NCI-H1694 treated with DMSO at 0.1 percent for 48 hours (cell line): Measurements from ENCODE around the gene OR1A2.
"Not testable (repeated sequence)": the region's sequence is repeated elsewhere in the genome, so short reads cannot be mapped to it uniquely, and the experiment has no call there.

ENCODE experiments used
- DNase-seq: peaks from one replicate; lab custom pipeline; 2025; lab: John Stamatoyannopoulos, UW

Gene OR1A2, protein sequence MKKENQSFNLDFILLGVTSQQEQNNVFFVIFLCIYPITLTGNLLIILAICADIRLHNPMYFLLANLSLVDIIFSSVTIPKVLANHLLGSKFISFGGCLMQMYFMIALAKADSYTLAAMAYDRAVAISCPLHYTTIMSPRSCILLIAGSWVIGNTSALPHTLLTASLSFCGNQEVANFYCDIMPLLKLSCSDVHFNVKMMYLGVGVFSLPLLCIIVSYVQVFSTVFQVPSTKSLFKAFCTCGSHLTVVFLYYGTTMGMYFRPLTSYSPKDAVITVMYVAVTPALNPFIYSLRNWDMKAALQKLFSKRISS

GRCh38 chr17:3197219-3197618, at the start of gene OR1A2:
Gene OR1A2 (plus strand): TSS chr17:3197519. CDS start chr17:3197519, 0 bp downstream.
- no peak for DNase-seq

GRCh38 chr17:3157218-3157617, 40.1 kb upstream of the OR1A2 start:
- DNase-seq, result no peak

DNA sequence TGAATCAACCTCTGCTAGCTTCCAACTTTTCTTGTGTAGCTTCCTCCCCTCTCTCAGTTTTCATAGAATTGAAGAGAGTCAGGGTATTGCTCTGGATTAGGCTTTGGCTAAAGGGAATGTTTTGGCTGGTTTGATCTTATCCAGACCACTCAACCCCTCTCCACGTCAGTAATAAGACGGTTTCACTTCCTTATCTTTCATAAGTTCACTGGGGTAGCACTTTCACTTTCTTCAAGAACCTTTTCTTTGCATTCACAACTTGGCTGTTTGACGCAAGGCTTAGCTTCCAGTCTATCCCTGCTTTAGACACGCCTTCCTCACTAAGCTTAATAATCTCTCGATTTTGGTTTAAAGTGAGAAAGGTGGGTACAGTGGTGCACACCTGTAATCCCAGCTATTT, 29.7 kb upstream of the OR1A2 start:
- no peak for DNase-seq

DNA sequence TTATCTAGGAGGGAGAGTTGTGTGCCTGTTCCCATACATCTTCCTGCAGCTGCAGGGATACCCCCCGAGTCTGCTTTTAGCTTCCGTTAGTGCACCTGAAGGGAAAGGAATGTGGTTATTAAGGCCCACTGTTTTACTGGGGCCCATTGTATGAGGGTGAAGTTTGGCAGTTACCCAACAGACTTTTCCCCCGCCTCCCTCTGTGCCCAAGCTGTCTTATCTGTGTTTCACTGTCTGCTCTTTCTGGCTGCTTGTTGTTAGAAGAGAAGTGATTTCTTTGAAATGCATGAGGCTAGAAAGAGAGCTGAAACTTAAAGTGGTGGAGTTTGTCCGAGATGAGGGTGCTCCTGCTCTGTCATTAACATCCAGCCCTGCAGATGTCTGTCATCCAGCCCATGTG, 7.4 kb upstream of the OR1A2 start:
- no peak for DNase-seq

GRCh38 chr17:3207367-3207766, 10.0 kb downstream of the OR1A2 start, which contains the start of gene OR1A1:
Gene OR1A1 (plus strand): TSS chr17:3207667. CDS start chr17:3215621, 7,954 bp downstream.
- DNase-seq, result no peak

- DNase-seq, result no peak
These were observed 11.2 kb downstream of the OR1A2 start for GRCh38 chr17:3208484-3208883.

- DNase-seq, result no peak
These were observed 15.7 kb downstream of the OR1A2 start for GRCh38 chr17:3213001-3213400.

DNA sequence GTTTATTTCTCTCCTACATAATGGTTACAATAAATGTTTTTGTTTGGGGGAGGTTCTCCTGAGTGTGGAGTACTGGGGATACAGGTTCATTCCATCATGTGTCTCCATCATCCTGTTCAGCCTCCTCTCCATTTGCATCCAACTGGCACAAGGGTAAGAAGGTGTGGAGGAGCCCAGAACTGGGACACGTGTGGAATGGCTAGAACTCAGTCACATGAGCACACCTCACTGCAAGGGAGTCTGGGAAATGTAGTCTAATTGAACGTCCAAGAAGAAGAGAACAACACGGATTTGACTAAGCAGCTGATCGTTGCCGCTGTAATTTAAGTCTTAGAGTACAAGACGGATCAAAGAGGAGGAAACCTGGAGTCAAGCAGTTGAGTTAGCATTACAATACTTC, 16.3 kb downstream of the OR1A2 start:
- no peak for DNase-seq

GRCh38 chr17:3219978-3220377, 22.7 kb downstream of the OR1A2 start:
- DNase-seq, result not testable (repeated sequence)

- DNase-seq, result no peak
These were observed 24.5 kb downstream of the OR1A2 start for GRCh38 chr17:3221850-3222249.

DNA sequence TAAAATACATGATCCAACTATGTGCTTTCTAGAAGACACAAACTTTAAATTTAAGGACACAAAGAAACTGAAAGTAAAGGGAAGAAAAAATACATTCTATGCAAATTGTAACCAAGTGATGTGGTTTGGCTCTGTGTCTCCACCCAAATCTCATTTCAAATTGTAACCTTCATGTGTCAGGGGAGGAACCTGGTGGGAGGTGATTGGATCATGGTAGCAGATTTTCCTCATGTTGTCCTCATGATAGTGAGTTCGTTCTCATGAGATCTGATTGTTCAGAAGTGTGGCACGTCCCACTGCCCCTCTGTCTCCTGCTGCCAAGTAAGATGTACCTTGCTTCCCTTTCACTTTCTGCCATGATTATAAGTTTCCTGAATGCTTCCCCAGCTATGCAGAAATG, 25.2 kb downstream of the OR1A2 start:
- no peak for DNase-seq

DNA sequence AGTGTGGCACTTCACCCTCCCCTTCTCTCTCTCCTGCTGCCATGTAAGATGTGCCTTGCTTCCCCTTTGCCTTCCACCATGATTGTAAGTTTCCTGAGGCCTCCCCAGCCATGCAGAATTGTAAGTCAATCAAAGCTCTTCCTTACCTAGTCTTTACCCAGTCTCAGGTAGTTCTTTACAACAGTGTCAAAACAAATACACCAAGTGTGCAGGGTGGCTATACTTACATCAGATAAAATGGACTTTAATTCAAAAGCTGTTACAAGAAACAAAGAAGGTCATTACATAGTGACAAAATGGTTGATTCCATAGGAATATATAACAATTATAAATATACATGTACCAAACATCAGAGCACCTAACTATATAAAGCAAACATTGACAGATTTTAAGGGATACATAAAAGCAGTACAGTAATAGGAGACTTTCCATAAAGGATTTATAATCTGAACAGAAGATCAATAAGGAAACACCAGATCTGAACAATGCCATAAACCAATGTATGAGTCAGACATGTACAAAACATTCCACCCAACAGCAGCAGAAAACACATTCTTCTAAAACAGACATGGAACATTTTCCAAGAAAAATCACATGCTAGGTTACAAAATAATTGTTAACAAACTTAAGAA, 27.5 kb downstream of the OR1A2 start:
- not testable (repeated sequence) for DNase-seq

GRCh38 chr17:3232300-3232699, 35.0 kb downstream of the OR1A2 start:
- not testable (repeated sequence) for DNase-seq

GRCh38 chr17:3238685-3239084, 41.4 kb downstream of the OR1A2 start:
- not testable (repeated sequence) for DNase-seq

DNA sequence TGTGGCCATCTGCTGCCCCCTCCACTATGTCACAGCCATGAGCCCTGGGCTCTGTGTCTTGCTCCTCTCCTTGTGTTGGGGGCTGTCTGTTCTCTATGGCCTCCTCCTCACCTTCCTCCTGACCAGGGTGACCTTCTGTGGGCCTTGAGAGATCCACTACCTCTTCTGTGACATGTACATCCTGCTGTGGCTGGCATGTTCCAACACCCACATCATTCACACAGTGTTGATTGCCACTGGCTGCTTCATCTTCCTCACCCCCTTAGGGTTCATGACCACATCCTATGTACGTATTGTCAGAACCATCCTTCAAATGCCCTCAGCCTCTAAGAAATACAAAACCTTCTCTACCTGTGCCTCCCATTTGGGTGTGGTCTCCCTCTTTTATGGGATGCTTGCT, 43.7 kb downstream of the OR1A2 start:
- DNase-seq, result not testable (repeated sequence)

GRCh38 chr17:3244841-3245240, 47.5 kb downstream of the OR1A2 start:
- DNase-seq, result not testable (repeated sequence)
